HG02798 (cell line): ENCODE measurements around the gene NDUFB11.
A peak's percentile ranks its signal among the peaks of the same experiment; 100 is the strongest.
"Not testable (repeated sequence)": the region's sequence is repeated elsewhere in the genome, so short reads cannot be mapped to it uniquely, and the experiment has no call there.

Experiments
- ATAC-seq: cut with Tn5 transposase; IDR thresholded peaks from one replicate; pipeline ENCODE4 v1.9.1; 2021; ENCODE audit warnings: mild to moderate bottlenecking; ENCODE audit not compliant: unreplicated experiment, poor library complexity

Gene NDUFB11

DNA sequence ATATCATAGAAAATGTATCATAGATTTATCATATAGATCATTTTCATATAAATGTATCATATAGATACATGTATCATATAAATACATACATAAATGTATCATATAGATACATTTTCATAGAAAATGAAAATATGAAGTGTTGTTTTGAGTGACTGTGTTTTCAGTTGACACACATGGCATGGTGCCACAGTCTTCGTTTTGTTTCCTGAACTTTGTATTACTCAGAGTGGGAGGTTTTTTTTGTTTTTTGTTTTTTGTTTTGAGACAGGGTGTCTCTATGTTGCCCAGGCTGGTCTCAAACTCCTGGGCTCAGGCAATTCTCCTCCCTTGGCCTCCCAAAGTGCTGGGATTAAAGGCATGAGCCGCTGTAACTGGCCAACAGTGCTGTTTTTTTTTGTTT lies 4.4 kb upstream of the NDUFB11 start:
- ATAC-seq, result no peak

DNA sequence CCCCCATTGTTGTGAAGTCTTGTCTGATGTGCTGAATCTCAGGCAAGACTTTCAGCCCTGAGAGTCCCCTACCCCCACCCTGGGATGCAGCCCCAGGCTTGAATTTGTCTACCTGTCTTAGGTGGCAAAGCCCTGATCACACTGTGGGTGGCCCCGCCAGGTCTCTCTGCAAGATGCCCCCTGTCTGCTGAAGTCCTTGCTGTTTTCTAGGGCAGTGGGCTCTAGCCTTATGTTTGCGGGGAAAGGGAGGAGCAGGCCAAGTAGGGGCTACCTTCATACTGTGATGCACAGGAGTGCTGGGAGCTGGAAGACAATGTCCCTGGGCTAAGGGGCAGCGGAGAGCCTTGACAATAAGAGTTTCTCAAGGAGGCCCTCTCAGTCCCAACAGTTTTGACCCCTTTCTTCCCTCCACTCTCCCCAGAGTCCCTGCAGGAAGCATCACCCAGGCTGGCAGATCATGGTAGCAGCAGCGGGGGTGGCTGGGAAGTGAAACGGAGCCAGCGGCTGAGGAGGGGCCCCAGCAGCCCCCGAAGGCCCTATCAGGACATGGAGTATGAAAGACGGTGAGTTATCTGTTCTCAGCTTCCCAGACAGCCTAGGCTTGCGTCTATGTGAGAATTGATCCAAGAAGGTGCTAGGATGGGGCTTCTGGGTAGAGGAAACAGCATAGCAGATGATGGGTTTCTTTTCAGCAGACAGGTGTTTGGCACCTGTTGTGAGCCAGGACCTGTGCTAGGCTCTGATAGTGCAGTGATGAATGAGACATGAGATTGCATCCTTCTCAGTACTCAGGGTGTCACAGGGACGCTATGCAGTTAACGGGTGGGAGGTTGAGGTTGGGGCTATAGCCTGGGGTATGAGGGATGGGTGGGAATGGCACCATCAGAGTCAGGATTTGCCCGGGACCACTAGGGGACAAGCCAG lies 2.7 kb upstream of the NDUFB11 start:
- no peak for ATAC-seq

DNA sequence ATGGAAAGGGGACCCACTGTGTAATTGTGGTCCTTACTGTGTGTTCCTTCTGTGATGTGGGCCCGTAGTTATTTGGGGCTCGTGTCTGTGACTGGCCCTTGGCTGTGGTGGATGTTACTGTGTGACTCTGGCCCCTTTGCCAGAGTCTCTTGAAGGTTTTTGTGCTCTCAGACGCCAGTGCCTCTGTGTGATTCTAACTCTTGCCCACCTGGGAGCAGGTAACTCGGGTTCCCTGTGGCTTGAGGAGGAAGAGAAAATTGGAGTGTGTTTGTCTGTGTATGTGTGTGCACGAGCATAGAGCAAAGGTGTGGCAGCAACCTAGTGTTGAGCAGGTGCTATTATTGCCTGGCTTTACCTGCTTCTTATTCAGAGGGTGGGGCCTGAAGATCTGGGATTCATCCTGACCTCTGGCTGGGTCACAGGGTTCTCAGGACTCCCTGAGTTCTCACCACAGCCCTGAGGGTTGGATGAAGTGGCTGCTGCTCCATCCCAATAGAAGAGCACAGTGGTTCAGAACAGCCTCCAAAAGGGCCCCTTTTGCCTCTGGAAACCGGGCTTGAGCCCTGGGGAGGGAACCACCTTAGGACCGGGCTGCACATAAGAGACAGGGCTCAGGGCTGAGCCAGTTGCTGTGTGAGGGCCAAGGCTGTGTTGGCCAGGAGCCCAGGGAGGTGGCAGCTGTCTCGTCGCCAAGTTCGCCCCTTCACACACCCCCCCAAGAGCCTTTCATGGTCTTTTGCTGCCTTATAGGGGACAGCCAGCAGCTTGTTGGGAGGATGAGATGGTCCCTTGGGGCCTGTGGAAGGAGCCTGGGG lies 1.8 kb upstream of the NDUFB11 start:
- ATAC-seq, result no peak

DNA sequence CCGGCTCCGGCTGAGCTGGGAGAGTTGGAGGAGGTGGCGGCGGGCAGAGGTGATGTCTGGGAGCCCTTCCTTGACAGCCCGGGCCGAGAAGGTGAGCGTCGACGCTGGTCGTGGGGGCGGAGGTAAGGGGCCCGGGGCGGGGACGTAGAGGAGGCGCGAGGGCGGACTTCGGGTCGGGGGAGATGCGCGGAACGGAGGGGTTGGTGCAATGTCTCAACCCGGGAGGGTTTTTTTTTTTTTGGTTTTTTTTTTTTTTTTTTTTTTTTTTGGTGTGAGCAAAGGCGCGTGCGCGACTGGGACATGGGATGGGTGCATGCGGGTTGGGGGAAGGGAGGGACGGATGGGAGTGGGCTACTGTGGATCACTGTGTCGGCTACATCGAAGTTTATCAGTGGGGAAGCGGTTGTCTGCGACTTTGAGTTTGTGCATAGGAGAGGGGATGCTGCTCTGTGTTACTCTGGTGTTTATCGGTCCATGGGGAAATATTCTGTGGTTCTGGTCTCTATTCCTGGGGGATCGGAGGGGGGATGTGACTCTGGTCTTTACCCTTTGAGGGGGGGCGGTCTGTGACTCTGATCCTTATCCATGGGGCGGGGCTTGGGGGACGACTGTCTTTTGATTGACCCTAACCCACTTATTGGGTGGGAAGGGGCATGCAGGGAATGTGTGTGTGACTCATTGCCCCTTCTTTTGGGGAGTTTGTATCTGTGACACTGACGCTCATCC lies 1.1 kb upstream of the NDUFB11 start:
- ATAC-seq, result peak; percentile 31

DNA sequence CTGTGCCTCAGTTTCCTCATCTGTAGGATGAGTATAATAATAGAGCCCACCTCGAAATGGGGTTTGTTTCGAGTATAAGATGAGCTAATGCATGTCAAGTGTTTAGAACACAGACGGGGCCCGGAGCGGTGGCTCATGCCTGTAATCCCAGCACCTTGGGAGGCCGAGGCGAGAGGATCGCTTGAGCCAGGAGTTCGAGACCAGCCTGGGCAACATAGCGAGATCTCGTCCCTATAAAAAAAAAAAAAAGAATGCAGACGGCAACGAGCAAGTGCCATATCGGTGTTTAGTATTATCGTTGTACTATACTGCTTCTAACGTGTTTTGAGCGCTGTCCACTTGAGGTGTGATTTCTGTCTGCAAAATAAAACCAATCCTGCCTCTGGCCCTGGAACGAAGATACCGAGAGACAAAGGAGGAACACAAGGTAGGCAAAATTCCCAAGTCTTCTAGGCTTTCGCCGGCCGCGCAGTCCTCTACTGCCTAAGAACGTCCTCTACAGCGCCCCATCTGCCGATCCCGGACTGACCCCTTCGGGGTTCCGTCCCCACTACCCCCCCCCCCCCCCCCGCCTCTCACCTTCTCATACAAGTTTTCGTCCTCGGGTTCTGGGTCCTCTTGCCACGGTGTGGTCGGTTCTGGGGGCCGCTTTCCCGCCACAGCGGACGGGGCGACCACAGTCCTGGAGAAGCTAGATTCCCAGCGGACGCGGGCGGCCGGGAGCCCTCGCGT lies 442 bp downstream of the NDUFB11 start:
- ATAC-seq, result peak; percentile 11

DNA sequence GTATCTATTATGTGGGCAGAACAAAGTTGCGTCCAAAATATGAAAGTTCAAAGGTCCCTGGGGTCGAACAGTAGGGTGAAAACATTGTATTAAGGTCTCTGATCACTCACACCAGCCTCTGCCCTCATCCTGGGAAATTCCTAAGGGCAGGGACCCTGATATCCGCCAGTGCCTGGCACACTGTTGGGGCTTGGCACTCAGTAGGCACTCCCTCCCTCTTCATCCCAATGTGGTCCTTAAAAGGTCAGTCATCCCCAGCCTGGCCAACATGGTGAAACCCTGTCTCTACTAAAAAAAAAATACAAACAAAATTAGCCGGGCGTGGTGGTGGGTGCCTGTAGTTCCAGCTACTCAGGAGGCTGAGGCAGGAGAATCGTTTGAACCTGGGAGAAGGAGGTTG lies 6.3 kb downstream of the NDUFB11 start:
- no peak for ATAC-seq

DNA sequence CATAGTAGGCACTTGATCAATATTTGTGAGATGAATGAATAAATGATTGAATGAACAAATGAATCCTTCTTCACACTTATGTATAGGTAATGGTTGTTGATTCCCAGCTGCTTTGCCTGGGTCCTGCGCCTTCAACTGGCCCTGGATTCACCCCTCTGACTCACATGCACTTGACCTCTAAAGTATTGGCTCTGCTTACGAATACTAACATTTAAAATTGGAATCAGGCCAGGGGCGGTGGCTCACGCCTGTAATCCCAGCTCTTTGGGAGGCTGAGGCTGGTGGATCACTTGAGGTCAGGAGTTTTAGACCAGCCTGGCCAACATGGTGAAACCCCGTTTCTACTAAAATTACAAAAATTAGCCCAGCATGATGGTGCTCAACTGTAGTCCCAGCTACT lies 8.9 kb downstream of the NDUFB11 start:
- ATAC-seq, result not testable (repeated sequence)

DNA sequence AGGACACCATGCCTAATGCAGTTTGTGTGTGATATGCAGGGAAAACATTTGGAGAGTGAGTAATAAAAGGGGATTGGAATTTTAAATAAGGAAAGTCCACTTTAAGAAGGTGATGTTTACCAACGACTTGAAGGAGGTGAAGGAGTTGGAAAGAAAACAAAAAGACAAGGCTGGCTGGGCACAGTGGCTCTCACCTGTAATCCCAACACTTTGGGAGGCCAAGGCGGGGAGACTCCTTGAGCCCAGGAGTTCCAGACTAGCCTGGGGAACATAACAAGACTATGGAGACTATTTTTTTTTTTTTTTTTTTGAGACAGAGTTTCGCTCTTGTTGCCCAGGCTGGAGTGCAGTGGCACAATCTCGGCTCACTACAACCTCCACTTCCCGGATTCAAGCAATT lies 11.0 kb downstream of the NDUFB11 start:
- ATAC-seq, result no peak

DNA sequence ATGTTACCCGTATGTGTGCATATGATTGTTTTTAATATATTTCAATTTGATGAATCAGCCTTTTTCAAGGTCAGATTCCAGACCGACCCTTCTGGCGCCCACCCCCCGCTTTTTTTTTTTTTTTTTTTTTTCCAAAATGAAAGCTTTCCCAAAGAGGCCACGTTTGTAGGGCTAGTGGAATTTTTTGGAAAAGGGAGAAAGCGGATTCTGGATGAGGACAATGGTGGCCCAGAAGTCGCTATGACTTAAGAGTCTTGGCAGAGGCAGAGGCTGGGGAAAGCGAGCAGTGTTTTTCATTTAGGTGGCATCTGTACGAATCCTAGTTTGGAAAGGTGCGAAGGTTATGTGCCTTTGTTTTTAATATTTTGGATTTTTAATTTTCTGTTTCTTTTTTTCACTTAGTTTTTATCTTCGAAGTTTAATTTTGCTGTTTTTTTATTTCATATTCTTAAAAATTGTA lies 14.6 kb downstream of the NDUFB11 start:
- ATAC-seq, result no peak

DNA sequence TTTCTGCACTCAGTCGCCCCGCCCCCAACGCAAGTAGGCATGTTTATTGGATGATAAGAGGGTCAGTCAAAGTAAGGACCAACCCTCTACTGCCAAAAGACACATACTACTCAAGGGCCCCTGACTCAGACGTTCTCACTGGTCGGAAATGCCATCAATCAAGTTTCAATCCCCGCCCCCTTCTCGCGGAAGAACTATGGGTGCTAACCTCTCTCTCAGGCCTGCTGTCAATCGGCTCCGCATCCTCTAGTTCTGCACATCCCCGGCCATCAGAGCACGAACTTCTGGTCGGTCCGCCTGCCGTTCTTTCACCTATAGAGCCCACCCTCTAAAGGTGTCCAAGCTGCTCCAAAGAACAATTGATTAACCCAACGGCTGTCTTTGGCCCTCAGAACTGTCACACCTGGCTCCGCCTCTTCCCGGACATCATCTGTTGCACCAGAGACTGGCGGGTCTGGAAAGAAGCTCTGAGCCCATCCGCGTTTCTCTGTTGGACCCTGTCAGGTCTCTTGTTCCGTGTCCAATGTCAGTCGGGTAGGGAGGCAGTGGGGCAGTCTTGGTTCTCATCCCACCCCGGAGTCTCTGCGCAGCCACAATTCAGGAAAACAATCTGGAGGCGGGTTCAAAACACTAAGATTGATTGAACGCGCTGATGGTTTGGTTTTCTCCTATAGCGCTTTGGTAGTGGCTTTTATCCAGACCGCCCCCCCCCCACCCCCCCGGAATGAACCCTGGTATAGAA lies 15.2 kb downstream of the NDUFB11 start:
- peak; percentile 99 for ATAC-seq

DNA sequence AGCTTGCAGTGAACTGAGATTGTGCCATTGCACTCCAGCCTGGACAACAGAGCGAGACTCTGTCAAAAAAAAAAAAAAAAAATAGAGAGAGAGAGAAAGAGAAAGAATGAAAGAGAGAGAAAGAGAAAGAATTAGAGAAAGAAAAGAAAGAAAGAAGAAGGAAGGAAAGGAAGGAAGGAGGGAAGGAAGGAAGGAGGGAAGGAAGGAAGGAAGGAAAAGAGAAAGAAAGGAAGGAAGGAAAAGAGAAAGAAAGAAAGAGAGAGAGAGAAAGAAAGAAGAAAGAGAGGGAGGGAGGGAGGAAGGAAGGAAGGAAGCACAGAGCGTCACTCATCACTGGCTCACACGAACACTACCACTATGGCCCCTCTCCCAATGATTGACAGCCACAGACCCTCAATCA lies 20.0 kb downstream of the NDUFB11 start:
- ATAC-seq, result not testable (repeated sequence)

DNA sequence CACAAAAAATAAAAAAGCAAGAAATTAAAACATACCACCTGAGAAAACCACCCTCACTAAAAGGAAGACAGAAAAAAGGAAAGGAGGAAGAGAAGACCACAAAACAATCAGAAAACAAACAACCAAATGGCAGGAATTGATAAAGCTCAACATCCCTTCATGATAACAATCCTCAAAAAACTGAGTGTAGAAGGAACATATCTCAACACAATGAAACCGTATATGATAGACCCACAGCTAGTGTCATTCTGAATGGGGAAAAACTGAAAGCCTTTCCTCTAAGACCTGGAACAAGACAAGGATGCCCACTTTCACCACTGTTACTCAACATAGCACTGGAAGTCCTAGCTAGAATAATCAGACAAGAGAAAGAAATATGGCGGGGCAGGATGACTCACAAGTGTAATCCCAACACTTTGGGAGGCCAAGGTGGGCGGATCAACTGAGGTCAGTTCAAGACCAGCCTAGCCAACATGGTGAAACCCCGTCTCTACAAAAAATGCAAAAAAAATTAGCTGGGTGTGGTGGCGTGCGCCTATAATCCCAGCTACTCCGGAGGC lies 27.9 kb downstream of the NDUFB11 start:
- not testable (repeated sequence) for ATAC-seq

DNA sequence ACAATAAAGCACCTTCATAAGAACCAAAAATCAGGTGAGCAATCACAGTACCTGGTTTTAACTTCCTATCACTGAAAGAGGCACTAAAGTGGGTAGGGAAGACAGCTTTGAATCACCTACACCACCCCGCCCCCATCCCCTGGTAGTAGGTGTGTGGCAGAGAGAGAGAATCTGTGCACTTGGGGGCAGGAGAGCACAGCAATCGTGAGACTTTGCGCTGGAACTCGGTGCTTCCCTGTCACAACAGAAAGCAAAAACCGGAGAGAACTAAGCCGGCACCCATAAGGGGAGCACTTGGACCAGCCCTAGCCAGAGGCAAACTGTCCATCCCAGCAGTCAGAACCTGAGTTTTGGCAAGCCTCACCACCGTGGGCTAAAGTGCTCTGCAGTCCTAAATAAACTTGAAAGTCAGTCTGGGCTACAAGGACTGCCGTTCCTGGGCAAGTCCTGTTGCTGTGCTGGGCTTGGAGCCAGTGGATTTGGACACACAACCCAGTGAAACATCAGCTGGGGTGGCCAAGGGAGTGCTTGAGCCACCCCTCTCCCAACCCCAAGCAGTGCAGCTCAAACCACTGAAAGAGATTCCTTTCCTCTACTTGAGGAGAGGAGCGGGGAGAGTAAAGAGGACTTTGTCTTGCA lies 32.1 kb downstream of the NDUFB11 start:
- no peak for ATAC-seq

DNA sequence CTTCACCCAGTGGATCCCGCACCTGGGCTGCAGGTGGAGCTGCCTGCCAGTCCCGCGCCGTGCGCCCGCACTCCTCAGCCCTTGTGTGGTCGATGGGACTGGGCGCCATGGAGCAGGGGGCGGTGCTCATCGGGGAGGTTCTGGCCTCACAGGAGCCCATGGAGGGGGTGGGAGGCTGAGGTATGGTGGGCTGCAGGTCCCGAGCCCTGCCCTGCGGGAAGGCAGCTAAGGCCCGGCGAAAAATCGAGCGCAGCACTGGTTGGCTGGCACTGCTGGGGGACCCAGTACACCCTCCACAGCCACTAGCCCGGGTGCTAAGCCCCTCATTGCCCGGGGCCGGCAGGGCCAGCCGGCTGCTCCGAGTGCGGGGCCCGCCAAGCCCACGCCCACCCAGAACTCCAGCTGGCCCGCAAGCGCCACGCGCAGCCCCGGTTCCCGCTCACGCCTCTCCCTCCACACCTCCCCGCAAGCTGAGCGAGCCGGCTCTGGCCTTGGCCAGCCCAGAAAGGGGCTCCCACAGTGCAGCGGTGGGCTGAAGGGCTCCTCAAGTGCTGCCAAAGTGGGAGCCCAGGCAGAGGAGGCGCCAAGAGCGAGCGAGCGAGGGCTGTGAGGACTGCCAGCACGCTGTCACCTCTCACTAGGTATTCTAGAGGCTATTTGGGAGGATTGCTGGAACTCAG lies 33.4 kb downstream of the NDUFB11 start:
- ATAC-seq, result not testable (repeated sequence)

DNA sequence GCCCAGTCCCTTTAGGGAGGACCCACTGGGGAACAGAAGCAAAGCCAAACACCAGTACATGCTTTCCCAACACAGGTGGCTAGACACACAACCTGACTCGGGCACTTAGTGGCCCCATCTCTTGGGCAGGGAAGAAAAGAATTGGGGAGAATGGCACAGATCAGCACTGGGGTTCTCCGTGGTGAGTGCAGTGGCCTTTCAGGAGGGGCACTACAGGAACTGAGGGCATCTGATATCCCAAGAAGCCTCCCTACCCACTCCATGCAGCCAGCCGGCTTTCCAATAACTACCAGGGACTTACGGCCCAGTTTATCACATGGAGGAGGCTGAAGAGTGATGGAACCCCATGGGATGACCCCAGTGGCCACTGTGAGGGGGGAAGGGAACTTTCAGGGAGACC lies 43.3 kb downstream of the NDUFB11 start:
- ATAC-seq, result no peak

DNA sequence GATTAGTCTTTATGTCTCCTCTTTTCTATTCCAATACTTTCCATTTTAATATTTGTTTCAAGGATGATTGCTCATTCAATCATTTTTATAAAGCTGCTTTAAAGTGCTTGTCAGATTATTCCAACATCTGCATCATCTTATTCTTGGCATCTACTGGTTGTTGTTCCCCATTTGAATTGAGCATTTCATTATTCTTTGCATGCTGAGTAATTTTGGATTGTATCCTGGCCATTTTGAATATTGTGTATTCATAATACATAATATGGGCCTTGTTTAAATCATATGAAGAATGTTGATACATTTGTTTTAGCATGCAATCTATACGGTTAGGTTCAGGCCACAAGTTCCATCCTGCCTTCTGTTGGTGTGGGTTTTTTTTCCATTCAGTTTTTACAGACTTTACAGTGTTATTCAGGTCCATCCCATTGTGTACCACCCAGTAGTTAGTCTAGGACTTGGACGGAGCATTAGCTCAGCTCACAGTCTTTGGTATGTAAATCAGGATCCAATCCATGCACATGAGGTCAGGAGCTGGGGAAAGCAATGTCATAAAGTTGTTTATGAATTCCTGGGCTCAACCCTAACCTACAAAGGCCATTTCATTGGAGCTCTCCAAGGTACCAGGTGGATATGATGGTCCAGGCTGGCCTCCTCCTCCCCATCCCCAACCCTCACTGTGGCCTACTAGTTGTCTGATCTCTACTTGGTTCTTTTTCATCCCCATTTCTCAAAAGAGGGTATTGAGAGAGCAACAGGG lies 46.0 kb downstream of the NDUFB11 start:
- ATAC-seq, result no peak

DNA sequence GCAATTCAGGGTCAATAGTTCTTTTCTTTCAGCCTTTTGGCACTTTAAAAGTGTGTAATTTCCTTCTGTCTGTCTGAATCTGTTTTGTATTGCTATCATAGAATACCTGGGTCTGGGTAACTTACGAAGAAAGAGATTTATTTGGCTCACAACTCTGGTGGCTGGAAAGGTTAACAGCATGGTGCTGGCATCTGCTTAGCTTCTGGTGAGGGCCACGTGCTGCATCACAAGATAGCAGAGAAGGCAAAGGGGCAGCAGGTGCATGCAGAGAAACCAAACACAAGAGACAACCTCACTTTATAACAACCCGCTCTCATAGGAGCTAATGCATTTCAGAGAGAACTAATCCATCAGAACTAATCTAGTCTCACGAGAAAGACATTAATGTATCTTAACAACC lies 47.5 kb downstream of the NDUFB11 start:
- ATAC-seq, result no peak
